Measurements from ENCODE around the gene RNF26. TPM values are rescaled to one million over a fixed set of nuclear protein-coding genes. Genes with fewer than 3 reads are reported as not detected.
A peak's percentile ranks its signal among the peaks of the same experiment; 100 is the strongest.

RNF26 gene
- total and polyA plus RNA-seq, 2 of the 13 experiments (the other 11 are each of a cell fraction or from before 2014, with no cell fraction given), result 11.9 to 26.3 TPM

GRCh38 chr11:119352857-119353260, 18.5 kb downstream of the RNF26 start (continued):
- TF ChIP-seq PAXIP1 (CRISPR knock-in tag; conservative IDR thresholded peaks at IDR 0.05) (peak; percentile 58), CENPT (CRISPR knock-in tag; IDR thresholded peaks at IDR 0.05; ENCODE audit: low read depth) (no peak), ZNF883 (CRISPR knock-in tag; IDR thresholded peaks at IDR 0.05; ENCODE audit: not compliant biosample characterization) (no peak), ZNF501 (CRISPR knock-in tag; IDR thresholded peaks at IDR 0.05) (no peak), IRF2 (CRISPR knock-in tag; IDR thresholded peaks at IDR 0.05) (0 out of 2 replicates have a peak, but pooled peaks have one; percentile 31), ZNF136 (CRISPR knock-in tag; IDR thresholded peaks at IDR 0.05; ENCODE audit: low read depth) (no peak), TRIM24 (CRISPR knock-in tag; IDR thresholded peaks at IDR 0.05) (no peak), HNRNPK (IDR thresholded peaks at IDR 0.05; ENCODE audit: low read depth, low read length, poor library complexity, severe bottlenecking) (no peak), RXRA (CRISPR knock-in tag; IDR thresholded peaks at IDR 0.05) (no peak; the same call in 1 of the 2 replicates), FOXJ3 (CRISPR knock-in tag; IDR thresholded peaks at IDR 0.05; ENCODE audit: borderline replicate concordance) (no peak), TAF1 (CRISPR knock-in tag; IDR thresholded peaks at IDR 0.05) (no peak), JDP2 (CRISPR knock-in tag; IDR thresholded peaks at IDR 0.05; ENCODE audit: borderline replicate concordance) (no peak), ZNF430 (CRISPR knock-in tag; IDR thresholded peaks at IDR 0.05) (no peak), HBP1 (CRISPR knock-in tag; IDR thresholded peaks at IDR 0.05; ENCODE audit: low read depth) (no peak), ZC3H13 (CRISPR knock-in tag; IDR thresholded peaks at IDR 0.05) (no peak), ZNF564 (CRISPR knock-in tag; IDR thresholded peaks at IDR 0.05) (no peak), MXI1 (IDR thresholded peaks at IDR 0.05; ENCODE audit: borderline replicate concordance, low read depth, low read length) (peak; percentile 82; the same call in 2 of the 3 replicates)
- TF ChIP-seq, protein P1, sequence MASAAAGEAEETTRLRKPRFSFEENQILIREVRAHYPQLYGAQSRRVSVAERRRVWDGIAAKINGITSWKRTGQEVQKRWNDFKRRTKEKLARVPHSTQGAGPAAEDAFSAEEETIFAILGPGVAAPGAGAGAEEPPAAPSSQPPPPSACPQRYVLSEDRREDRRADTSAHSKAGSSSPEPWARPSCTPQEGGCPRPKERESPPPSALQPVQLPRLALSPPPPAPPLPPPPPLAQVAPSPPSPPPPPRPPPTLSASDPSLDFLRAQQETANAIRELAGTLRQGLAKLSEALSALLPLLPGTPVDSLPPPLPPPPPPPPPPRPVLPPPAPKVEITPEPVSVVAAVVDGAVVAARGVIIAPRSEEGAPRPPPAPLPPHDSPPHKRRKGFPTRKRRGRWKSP (CRISPR knock-in tag; IDR thresholded peaks at IDR 0.05), result no peak
- TF ChIP-seq, protein P2, sequence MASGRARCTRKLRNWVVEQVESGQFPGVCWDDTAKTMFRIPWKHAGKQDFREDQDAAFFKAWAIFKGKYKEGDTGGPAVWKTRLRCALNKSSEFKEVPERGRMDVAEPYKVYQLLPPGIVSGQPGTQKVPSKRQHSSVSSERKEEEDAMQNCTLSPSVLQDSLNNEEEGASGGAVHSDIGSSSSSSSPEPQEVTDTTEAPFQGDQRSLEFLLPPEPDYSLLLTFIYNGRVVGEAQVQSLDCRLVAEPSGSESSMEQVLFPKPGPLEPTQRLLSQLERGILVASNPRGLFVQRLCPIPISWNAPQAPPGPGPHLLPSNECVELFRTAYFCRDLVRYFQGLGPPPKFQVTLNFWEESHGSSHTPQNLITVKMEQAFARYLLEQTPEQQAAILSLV (CRISPR knock-in tag; IDR thresholded peaks at IDR 0.05; ENCODE audit: borderline replicate concordance), result no peak
- TF ChIP-seq, protein P3, sequence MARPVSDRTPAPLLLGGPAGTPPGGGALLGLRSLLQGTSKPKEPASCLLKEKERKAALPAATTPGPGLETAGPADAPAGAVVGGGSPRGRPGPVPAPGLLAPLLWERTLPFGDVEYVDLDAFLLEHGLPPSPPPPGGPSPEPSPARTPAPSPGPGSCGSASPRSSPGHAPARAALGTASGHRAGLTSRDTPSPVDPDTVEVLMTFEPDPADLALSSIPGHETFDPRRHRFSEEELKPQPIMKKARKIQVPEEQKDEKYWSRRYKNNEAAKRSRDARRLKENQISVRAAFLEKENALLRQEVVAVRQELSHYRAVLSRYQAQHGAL (CRISPR knock-in tag; IDR thresholded peaks at IDR 0.05; ENCODE audit: not compliant biosample characterization), result no peak
